Neural cell (in vitro differentiated cells): ENCODE results near the gene L1CAM. TPM values are rescaled to one million over a fixed set of nuclear protein-coding genes. Genes with fewer than 3 reads are reported as not detected.
A peak's percentile ranks its signal among the peaks of the same experiment; 100 is the strongest.

ENCODE experiments used
- H2AFZ ChIP-seq: fragments of 200-600, 300-800 bp; sonication (generic), shearing (Covaris generic); 2 replicates; pipeline ENCODE4 v1.6.0; 2014; ENCODE audit warnings: low read depth, mild to moderate bottlenecking, antibody characterized with exemption, low read length, moderate library complexity
- H3F3A ChIP-seq: fragments of 200-600 bp; shearing (Covaris generic); 2 replicates; pipeline ENCODE4 v1.6.1; 2016; ENCODE audit warnings: mild to moderate bottlenecking, moderate library complexity, mixed read lengths, antibody characterized with exemption, low read length; ENCODE audit not compliant: insufficient read depth, poor library complexity, severe bottlenecking
- H3K27ac ChIP-seq: fragments of 200-600, 300-800 bp; sonication (generic), shearing (Covaris generic); 2 replicates; pipeline ENCODE4 v1.5.1; 2014; ENCODE audit warnings: mild to moderate bottlenecking, low read length, moderate library complexity
- H3K27me3 ChIP-seq: fragments of 300-800, 200-600 bp; sonication (generic), shearing (Covaris generic); 2 replicates; pipeline ENCODE4 v1.6.0; 2014; ENCODE audit warnings: mild to moderate bottlenecking, low read depth, low read length, moderate library complexity; ENCODE audit not compliant: insufficient read depth
- H3K36me3 ChIP-seq: fragments of 300-800, 200-600 bp; sonication (generic), shearing (Covaris generic); 2 replicates; pipeline ENCODE4 v1.5.1; 2014; ENCODE audit warnings: mild to moderate bottlenecking, antibody characterized with exemption, low read length, moderate library complexity; ENCODE audit not compliant: insufficient read depth
- H3K4me2 ChIP-seq: fragments of 300-800, 200-600 bp; sonication (generic), shearing (Covaris generic); 2 replicates; pipeline ENCODE4 v1.6.0; 2014; ENCODE audit warnings: mild to moderate bottlenecking, low read length
- H3K4me3 ChIP-seq: fragments of 300-800, 200-600 bp; sonication (generic), shearing (Covaris generic); 2 replicates; pipeline ENCODE4 v1.5.1; 2014; ENCODE audit warnings: mild to moderate bottlenecking, low read length, moderate library complexity
- H3K79me2 ChIP-seq: fragments of 200-600 bp; shearing (Covaris generic); replicated peaks from 2 replicates; pipeline ENCODE4 v1.6.0; 2014; ENCODE audit warnings: mild to moderate bottlenecking, low read length, moderate library complexity; ENCODE audit not compliant: insufficient read depth
- H3K9ac ChIP-seq: fragments of 300-800, 200-600 bp; sonication (generic), shearing (Covaris generic); 2 replicates; pipeline ENCODE4 v1.6.1; 2016; ENCODE audit warnings: mild to moderate bottlenecking, low read length, mixed read lengths
- H3K9me2 ChIP-seq: fragments of 200-600 bp; shearing (Covaris generic); 2 replicates; pipeline ENCODE4 v1.6.1; 2016; ENCODE audit warnings: mild to moderate bottlenecking, low read length, mixed read lengths; ENCODE audit not compliant: insufficient read depth
- H3K9me3 ChIP-seq: fragments of 200-600, 300-800 bp; sonication (generic), shearing (Covaris generic); 2 replicates; pipeline ENCODE4 v1.6.1; 2016; ENCODE audit warnings: mild to moderate bottlenecking, mixed run types, low read length, moderate library complexity, mixed read lengths
- H4K20me1 ChIP-seq: fragments of 200-600 bp; shearing (Covaris generic); 2 replicates; pipeline ENCODE4 v1.6.1; 2016; ENCODE audit warnings: mild to moderate bottlenecking, mixed run types; ENCODE audit not compliant: insufficient read depth
- EP300 ChIP-seq: fragments of 450-650 bp; conservative IDR thresholded peaks from 2 replicates; pipeline ENCODE4 v1.6.1; 2014; ENCODE audit warnings: antibody characterized with exemption, mild to moderate bottlenecking, moderate library complexity; ENCODE audit not compliant: poor library complexity, severe bottlenecking
- EZH2 ChIP-seq: fragments of 200-600, 300-800 bp; shearing (Covaris generic), sonication (generic); IDR thresholded peaks from 2 replicates; pipeline ENCODE4 v1.6.1; 2014; ENCODE audit warnings: antibody characterized with exemption, low read length, borderline replicate concordance, mild to moderate bottlenecking; ENCODE audit not compliant: insufficient read depth, poor library complexity, severe bottlenecking
- MXI1 ChIP-seq: fragments of 450-650 bp; conservative IDR thresholded peaks from 2 replicates; pipeline ENCODE4 v1.6.1; 2014; ENCODE audit warnings: antibody characterized with exemption, mild to moderate bottlenecking; ENCODE audit not compliant: poor library complexity, severe bottlenecking
- POLR2AphosphoS5 ChIP-seq: IDR thresholded peaks from 2 replicates; pipeline ENCODE4 v1.6.1; 2012
- RAD21 ChIP-seq: fragments of 450-650 bp; conservative IDR thresholded peaks from 2 replicates; pipeline ENCODE4 v1.6.1; 2014; ENCODE audit warnings: antibody characterized with exemption, mild to moderate bottlenecking, moderate library complexity
- SMC3 ChIP-seq: fragments of 450-650 bp; conservative IDR thresholded peaks from 2 replicates; pipeline ENCODE4 v1.6.1; 2014; ENCODE audit warnings: antibody characterized with exemption, mild to moderate bottlenecking, moderate library complexity; ENCODE audit not compliant: poor library complexity
- TAF1 ChIP-seq: IDR thresholded peaks from 2 replicates; pipeline ENCODE4 v1.6.1; 2012; ENCODE audit warnings: low read depth
- polyA plus RNA-seq: library from polyadenylated mRNA; depleted of rRNA; stranded (reverse); fragments of >200 nt; gene quantifications from 2 replicates; pipeline ENCODE4 v1.2.3, GENCODE V29; 2014
- TF ChIP-seq, protein P1 (sequence below): IDR thresholded peaks from 2 replicates; pipeline ENCODE4 v1.6.1; 2012; ENCODE audit warnings: borderline replicate concordance
- TF ChIP-seq, protein P2 (sequence below): fragments of 450-650 bp; IDR thresholded peaks from 2 replicates; pipeline ENCODE4 v1.5.1; 2014; ENCODE audit warnings: antibody characterized with exemption, mild to moderate bottlenecking, moderate library complexity; ENCODE audit not compliant: poor library complexity, severe bottlenecking

L1CAM gene
- polyA plus RNA-seq, 1 donor from 2014 or later: 88.0 TPM

DNA sequence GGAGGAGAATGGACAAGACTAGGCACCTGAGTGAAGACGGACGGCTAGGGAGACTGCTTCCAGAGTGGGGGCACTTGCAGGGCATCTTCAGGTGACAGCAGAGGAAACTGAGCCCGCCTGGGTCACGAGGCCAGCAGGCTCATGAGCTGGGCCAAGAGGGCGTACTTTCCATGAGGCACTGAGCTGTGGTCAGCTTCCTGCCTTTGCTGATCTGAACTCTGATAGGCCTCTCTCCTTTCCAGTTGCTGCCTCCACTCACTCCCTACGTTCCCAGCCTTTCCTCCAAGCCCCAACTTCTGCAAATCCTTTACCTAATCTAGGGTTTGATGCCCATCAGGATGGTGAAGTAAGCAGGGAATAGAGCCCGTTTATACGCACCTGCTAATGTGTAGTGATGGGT, 1.4 kb upstream of the L1CAM start:
- no peaks in the 10 kb centered on the region for H3K9me2 ChIP-seq
- no peaks in the 10 kb centered on the region for H3F3A ChIP-seq
- H3K4me3 ChIP-seq: no peak overlapping the region
- H3K27ac ChIP-seq: no peak overlapping the region
- H3K4me2 ChIP-seq: no peak overlapping the region
- no peak overlapping the region for H3K9ac ChIP-seq
- no peaks in the 10 kb centered on the region for H3K27me3 ChIP-seq
- no peaks in the 10 kb centered on the region for H3K9me3 ChIP-seq
- H3K36me3 ChIP-seq: no peaks in the 10 kb centered on the region
- H4K20me1 ChIP-seq: no peaks in the 10 kb centered on the region
- no peak overlapping the region for H2AFZ ChIP-seq
- TF ChIP-seq TAF1: no peak
- no peak for TF ChIP-seq MXI1
- TF ChIP-seq SMC3: no peak
- TF ChIP-seq RAD21: no peak
- TF ChIP-seq, protein P1, sequence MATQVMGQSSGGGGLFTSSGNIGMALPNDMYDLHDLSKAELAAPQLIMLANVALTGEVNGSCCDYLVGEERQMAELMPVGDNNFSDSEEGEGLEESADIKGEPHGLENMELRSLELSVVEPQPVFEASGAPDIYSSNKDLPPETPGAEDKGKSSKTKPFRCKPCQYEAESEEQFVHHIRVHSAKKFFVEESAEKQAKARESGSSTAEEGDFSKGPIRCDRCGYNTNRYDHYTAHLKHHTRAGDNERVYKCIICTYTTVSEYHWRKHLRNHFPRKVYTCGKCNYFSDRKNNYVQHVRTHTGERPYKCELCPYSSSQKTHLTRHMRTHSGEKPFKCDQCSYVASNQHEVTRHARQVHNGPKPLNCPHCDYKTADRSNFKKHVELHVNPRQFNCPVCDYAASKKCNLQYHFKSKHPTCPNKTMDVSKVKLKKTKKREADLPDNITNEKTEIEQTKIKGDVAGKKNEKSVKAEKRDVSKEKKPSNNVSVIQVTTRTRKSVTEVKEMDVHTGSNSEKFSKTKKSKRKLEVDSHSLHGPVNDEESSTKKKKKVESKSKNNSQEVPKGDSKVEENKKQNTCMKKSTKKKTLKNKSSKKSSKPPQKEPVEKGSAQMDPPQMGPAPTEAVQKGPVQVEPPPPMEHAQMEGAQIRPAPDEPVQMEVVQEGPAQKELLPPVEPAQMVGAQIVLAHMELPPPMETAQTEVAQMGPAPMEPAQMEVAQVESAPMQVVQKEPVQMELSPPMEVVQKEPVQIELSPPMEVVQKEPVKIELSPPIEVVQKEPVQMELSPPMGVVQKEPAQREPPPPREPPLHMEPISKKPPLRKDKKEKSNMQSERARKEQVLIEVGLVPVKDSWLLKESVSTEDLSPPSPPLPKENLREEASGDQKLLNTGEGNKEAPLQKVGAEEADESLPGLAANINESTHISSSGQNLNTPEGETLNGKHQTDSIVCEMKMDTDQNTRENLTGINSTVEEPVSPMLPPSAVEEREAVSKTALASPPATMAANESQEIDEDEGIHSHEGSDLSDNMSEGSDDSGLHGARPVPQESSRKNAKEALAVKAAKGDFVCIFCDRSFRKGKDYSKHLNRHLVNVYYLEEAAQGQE: no peak
- TF ChIP-seq POLR2AphosphoS5: no peak
- TF ChIP-seq EP300: no peak
- TF ChIP-seq, protein P2, sequence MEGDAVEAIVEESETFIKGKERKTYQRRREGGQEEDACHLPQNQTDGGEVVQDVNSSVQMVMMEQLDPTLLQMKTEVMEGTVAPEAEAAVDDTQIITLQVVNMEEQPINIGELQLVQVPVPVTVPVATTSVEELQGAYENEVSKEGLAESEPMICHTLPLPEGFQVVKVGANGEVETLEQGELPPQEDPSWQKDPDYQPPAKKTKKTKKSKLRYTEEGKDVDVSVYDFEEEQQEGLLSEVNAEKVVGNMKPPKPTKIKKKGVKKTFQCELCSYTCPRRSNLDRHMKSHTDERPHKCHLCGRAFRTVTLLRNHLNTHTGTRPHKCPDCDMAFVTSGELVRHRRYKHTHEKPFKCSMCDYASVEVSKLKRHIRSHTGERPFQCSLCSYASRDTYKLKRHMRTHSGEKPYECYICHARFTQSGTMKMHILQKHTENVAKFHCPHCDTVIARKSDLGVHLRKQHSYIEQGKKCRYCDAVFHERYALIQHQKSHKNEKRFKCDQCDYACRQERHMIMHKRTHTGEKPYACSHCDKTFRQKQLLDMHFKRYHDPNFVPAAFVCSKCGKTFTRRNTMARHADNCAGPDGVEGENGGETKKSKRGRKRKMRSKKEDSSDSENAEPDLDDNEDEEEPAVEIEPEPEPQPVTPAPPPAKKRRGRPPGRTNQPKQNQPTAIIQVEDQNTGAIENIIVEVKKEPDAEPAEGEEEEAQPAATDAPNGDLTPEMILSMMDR: no peak
- TF ChIP-seq EZH2: no peak
- H3K79me2 ChIP-seq: peaks cover 33% of the 10 kb centered on the region

DNA sequence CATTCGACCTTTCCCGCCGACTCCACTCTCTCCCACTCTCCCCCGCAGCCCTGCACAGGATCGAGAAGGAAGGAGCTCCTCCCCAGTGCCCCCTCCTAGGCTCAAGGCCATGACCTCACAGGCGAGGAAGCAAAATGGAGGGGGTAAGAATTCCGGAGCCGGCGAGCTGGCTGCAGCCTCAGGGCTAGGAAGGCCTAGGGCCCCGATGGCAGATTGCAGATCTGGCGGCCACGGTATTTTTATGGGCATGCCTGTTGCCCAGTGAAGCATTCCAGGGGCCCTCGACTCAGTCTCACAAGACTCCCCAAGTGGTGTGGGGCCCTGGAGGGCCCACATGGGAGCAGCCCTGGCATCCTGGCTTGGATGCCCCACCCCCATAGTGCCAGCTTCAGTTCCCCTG, 942 bp upstream of the L1CAM start:
- Histone ChIP-seq H3K27ac (peak overlapping the region; percentile 58), H3K27me3 (no peaks in the 10 kb centered on the region), H3K9me2 (no peaks in the 10 kb centered on the region), H3K4me2 (no peak overlapping the region), H3K9me3 (no peaks in the 10 kb centered on the region), H3K4me3 (peak overlapping the region; percentile 68), H3K9ac (peak overlapping the region; percentile 83), H4K20me1 (no peaks in the 10 kb centered on the region), H2AFZ (no peak overlapping the region), H3F3A (no peaks in the 10 kb centered on the region), H3K36me3 (no peaks in the 10 kb centered on the region), H3K79me2 (peaks cover 37% of the 10 kb centered on the region)
- TF ChIP-seq, protein P1: no peak
- TF ChIP-seq EP300: no peak
- no peak for TF ChIP-seq POLR2AphosphoS5
- no peak for TF ChIP-seq SMC3
- no peak for TF ChIP-seq RAD21
- TF ChIP-seq EZH2: no peak
- no peak for TF ChIP-seq MXI1
